Measurements from ENCODE around the gene XRCC1. TPM values are rescaled to one million over a fixed set of nuclear protein-coding genes. Genes with fewer than 3 reads are reported as not detected.

Gene XRCC1
- polyA plus RNA-seq, 1 of the 3 experiments (the other 2 are of a cell fraction) = 30.3 TPM

- Histone ChIP-seq H3K4me1 (ENCODE audit: control insufficient read depth in 1 of 2, insufficient read depth in 2 of 2, low read depth in 1 of 2, low read length in 1 of 2) (no peaks in the 10 kb centered on the region), H3K4me2 (no peak overlapping the region), H3K4me3 (ENCODE audit: low read depth in 2 of 2, low read length in 1 of 2) (no peak overlapping the region), H3K27me3 (ENCODE audit: insufficient read depth) (no peaks in the 10 kb centered on the region), H3K9me3 (no peaks in the 10 kb centered on the region), H3K27ac (ENCODE audit: low read depth in 2 of 2, low read length in 1 of 2) (no peak overlapping the region), H3K9ac (no peak overlapping the region), H2AFZ (ENCODE audit: low read depth) (no peak overlapping the region), H3K79me2 (ENCODE audit: insufficient read depth) (peaks cover 31% of the 10 kb centered on the region), H3K9me2 (no peaks in the 10 kb centered on the region), H3F3A (replicated peaks; ENCODE audit: insufficient read depth) (peaks cover 6% of the 10 kb centered on the region), H3K36me3 (replicated peaks in 1 of 2; ENCODE audit: control insufficient read depth in 1 of 2, insufficient read depth in 2 of 2, low read length in 1 of 2) (peaks cover 4 to 13% of the 10 kb centered on the region in 2 experiments), H4K20me1 (ENCODE audit: insufficient read depth) (no peaks in the 10 kb centered on the region)
- no peak for TF ChIP-seq ELF1 (IDR thresholded peaks at IDR 0.05)
- POLR2A ChIA-PET = no interaction called here
- no peak for DNase-seq
- CTCF ChIA-PET = no interaction called here
- 88% methylated on average over 17 of the region's 28 CpGs for WGBS (ENCODE audit: low lambda C conversion rate)
Measured at GRCh38 chr19:43607238-43608205, 32.2 kb upstream of the XRCC1 start.

GRCh38 chr19:43606569-43607229, 31.4 kb upstream of the XRCC1 start:
- TF ChIP-seq JUND (IDR thresholded peaks at IDR 0.05) = no peak
- TF ChIP-seq PBX3 (IDR thresholded peaks at IDR 0.05) = no peak
- no peak for TF ChIP-seq CTCF (IDR thresholded peaks at IDR 0.05)
- TF ChIP-seq FOXM1 (IDR thresholded peaks at IDR 0.05; ENCODE audit: low read depth) = no peak
- TF ChIP-seq, protein P1, sequence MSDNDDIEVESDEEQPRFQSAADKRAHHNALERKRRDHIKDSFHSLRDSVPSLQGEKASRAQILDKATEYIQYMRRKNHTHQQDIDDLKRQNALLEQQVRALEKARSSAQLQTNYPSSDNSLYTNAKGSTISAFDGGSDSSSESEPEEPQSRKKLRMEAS (IDR thresholded peaks at IDR 0.05; ENCODE audit: low read depth) = no peak
- no peak for TF ChIP-seq RAD21 (IDR thresholded peaks at IDR 0.05; ENCODE audit: low read length)
- TF ChIP-seq TAF1 (IDR thresholded peaks at IDR 0.05; ENCODE audit: borderline replicate concordance, low read depth, low read length) = no peak
- TF ChIP-seq NRF1 (IDR thresholded peaks at IDR 0.05; ENCODE audit: low read depth, low read length) = no peak
- TF ChIP-seq, protein P2, sequence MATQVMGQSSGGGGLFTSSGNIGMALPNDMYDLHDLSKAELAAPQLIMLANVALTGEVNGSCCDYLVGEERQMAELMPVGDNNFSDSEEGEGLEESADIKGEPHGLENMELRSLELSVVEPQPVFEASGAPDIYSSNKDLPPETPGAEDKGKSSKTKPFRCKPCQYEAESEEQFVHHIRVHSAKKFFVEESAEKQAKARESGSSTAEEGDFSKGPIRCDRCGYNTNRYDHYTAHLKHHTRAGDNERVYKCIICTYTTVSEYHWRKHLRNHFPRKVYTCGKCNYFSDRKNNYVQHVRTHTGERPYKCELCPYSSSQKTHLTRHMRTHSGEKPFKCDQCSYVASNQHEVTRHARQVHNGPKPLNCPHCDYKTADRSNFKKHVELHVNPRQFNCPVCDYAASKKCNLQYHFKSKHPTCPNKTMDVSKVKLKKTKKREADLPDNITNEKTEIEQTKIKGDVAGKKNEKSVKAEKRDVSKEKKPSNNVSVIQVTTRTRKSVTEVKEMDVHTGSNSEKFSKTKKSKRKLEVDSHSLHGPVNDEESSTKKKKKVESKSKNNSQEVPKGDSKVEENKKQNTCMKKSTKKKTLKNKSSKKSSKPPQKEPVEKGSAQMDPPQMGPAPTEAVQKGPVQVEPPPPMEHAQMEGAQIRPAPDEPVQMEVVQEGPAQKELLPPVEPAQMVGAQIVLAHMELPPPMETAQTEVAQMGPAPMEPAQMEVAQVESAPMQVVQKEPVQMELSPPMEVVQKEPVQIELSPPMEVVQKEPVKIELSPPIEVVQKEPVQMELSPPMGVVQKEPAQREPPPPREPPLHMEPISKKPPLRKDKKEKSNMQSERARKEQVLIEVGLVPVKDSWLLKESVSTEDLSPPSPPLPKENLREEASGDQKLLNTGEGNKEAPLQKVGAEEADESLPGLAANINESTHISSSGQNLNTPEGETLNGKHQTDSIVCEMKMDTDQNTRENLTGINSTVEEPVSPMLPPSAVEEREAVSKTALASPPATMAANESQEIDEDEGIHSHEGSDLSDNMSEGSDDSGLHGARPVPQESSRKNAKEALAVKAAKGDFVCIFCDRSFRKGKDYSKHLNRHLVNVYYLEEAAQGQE (IDR thresholded peaks at IDR 0.05; ENCODE audit: low read depth, low read length) = no peak
- TF ChIP-seq GABPA (IDR thresholded peaks at IDR 0.05; ENCODE audit: low read depth) = no peak
- TF ChIP-seq SMC3 (IDR thresholded peaks at IDR 0.05; ENCODE audit: low read depth, low read length) = no peak
- no peak for TF ChIP-seq MXI1 (IDR thresholded peaks at IDR 0.05; ENCODE audit: low read depth, low read length)
- Histone ChIP-seq H3K27ac (ENCODE audit: low read depth in 2 of 2, low read length in 1 of 2) (no peak overlapping the region), H3K36me3 (replicated peaks in 1 of 2; ENCODE audit: control insufficient read depth in 1 of 2, insufficient read depth in 2 of 2, low read length in 1 of 2) (peaks cover 7 to 11% of the 10 kb centered on the region in 2 experiments), H3K4me2 (no peak overlapping the region), H3K27me3 (ENCODE audit: insufficient read depth) (no peaks in the 10 kb centered on the region), H3K9me2 (no peaks in the 10 kb centered on the region), H4K20me1 (ENCODE audit: insufficient read depth) (no peaks in the 10 kb centered on the region), H3K9ac (no peak overlapping the region), H2AFZ (ENCODE audit: low read depth) (no peak overlapping the region), H3F3A (replicated peaks; ENCODE audit: insufficient read depth) (peaks cover 12% of the 10 kb centered on the region), H3K4me1 (ENCODE audit: control insufficient read depth in 1 of 2, insufficient read depth in 2 of 2, low read depth in 1 of 2, low read length in 1 of 2) (no peaks in the 10 kb centered on the region), H3K79me2 (ENCODE audit: insufficient read depth) (peaks cover 22% of the 10 kb centered on the region), H3K9me3 (no peaks in the 10 kb centered on the region), H3K4me3 (ENCODE audit: low read depth in 2 of 2, low read length in 1 of 2) (no peak overlapping the region)
- ChIA-PET CTCF (interaction anchor here (0.8 kb wide), 1 partner anchor 9 kb away, joined by 3 read pairs; no protein-coding TSS in a partner anchor), POLR2A (no interaction called here)
- no peak for DNase-seq
- 92% methylated on average over 7 of the region's 7 CpGs for WGBS (ENCODE audit: low lambda C conversion rate)

Data from SK-N-SH (cell line).